OCI-LY1 (cell line): ENCODE measurements around the gene SAMMSON.

ENCODE experiments used
- H2AFZ ChIP-seq: fragments of 200-600 bp; sonication (generic), shearing (Covaris generic); 2 replicates; pipeline ENCODE4 v1.6.0; 2014; ENCODE audit warnings: antibody characterized with exemption, mild to moderate bottlenecking, low read length
- H3F3A ChIP-seq: fragments of 200-600 bp; sonication (generic), shearing (Covaris generic); 2 replicates; pipeline ENCODE4 v1.6.0; 2014; ENCODE audit warnings: mild to moderate bottlenecking, antibody characterized with exemption, low read length, moderate library complexity; ENCODE audit not compliant: insufficient read depth
- H3K27ac ChIP-seq: fragments of 200-600 bp; sonication (generic); 2 replicates; pipeline ENCODE4 v1.5.1; 2014; ENCODE audit warnings: low read length, mixed run types, mild to moderate bottlenecking, low read depth; ENCODE audit not compliant: poor library complexity, severe bottlenecking
- H3K27me3 ChIP-seq: fragments of 200-600 bp; sonication (generic); 2 replicates; pipeline ENCODE4 v1.6.0; 2014; ENCODE audit warnings: antibody characterized with exemption, mild to moderate bottlenecking, low read length, moderate library complexity; ENCODE audit not compliant: insufficient read depth
- H3K36me3 ChIP-seq: fragments of 200-600 bp; sonication (generic); 2 replicates; pipeline ENCODE4 v1.6.1; 2014; ENCODE audit warnings: mild to moderate bottlenecking, antibody characterized with exemption, low read length, moderate library complexity, mixed read lengths; ENCODE audit not compliant: insufficient read depth
- H3K4me1 ChIP-seq: fragments of 200-600 bp; sonication (generic); 2 replicates; pipeline ENCODE4 v1.5.1; 2014; ENCODE audit warnings: mild to moderate bottlenecking, low read length, moderate library complexity; ENCODE audit not compliant: insufficient read depth, severe bottlenecking
- H3K4me2 ChIP-seq: fragments of 200-600 bp; sonication (generic), shearing (Covaris generic); 2 replicates; pipeline ENCODE4 v1.6.1; 2014; ENCODE audit warnings: low read length
- H3K4me3 ChIP-seq: fragments of 200-600 bp; sonication (generic); 2 replicates; pipeline ENCODE4 v1.5.1; 2014; ENCODE audit warnings: low read length, low read depth, mild to moderate bottlenecking, mixed read lengths; ENCODE audit not compliant: poor library complexity, severe bottlenecking
- H3K79me2 ChIP-seq: fragments of 200-600 bp; shearing (Covaris generic); 2 replicates; pipeline ENCODE4 v1.6.1; 2016; ENCODE audit warnings: mixed run types, low read length, mixed read lengths; ENCODE audit not compliant: insufficient read depth
- H3K9ac ChIP-seq: fragments of 200-600 bp; sonication (generic), shearing (Covaris generic); 2 replicates; pipeline ENCODE4 v1.6.1; 2014; ENCODE audit warnings: mild to moderate bottlenecking, low read length, mixed read lengths
- H3K9me2 ChIP-seq: fragments of 200-600 bp; sonication (generic), shearing (Covaris generic); 2 replicates; pipeline ENCODE4 v1.6.1; 2014; ENCODE audit warnings: low read depth, mild to moderate bottlenecking, low read length, mixed read lengths
- H3K9me3 ChIP-seq: fragments of 200-600 bp; shearing (Covaris generic); 2 replicates; pipeline ENCODE4 v1.6.1; 2014; ENCODE audit warnings: low read length, mixed read lengths
- H4K20me1 ChIP-seq: fragments of 200-600 bp; sonication (generic), shearing (Covaris generic); 2 replicates; pipeline ENCODE4 v1.6.0; 2016; ENCODE audit warnings: mild to moderate bottlenecking, low read length; ENCODE audit not compliant: insufficient read depth
- CTCF ChIP-seq: fragments of 200-600 bp; sonication (generic), shearing (Covaris generic); IDR thresholded peaks from 2 replicates; pipeline ENCODE4 v1.5.1; 2017; ENCODE audit warnings: mild to moderate bottlenecking, antibody characterized with exemption, low read length, moderate library complexity, mixed read lengths
- EZH2 ChIP-seq: fragments of 200-600 bp; sonication (generic), shearing (Covaris generic); IDR thresholded peaks from 2 replicates; pipeline ENCODE4 v1.8.0; 2017; ENCODE audit warnings: borderline replicate concordance, mixed run types, mild to moderate bottlenecking, antibody characterized with exemption, low read length, moderate library complexity, mixed read lengths

Gene SAMMSON

GRCh38 chr3:70067860-70068521 lies 68.5 kb downstream of the SAMMSON start:
- Histone ChIP-seq H3K9me2 (no peaks in the 10 kb centered on the region), H3K79me2 (no peaks in the 10 kb centered on the region), H3K4me1 (no peaks in the 10 kb centered on the region), H3K4me3 (no peak overlapping the region), H2AFZ (no peak overlapping the region), H3K9me3 (no peaks in the 10 kb centered on the region), H3K36me3 (no peaks in the 10 kb centered on the region), H3F3A (no peaks in the 10 kb centered on the region), H3K9ac (no peak overlapping the region), H4K20me1 (no peaks in the 10 kb centered on the region), H3K27me3 (no peaks in the 10 kb centered on the region), H3K4me2 (no peak overlapping the region), H3K27ac (no peak overlapping the region)
- no peak for TF ChIP-seq EZH2
- no peak for TF ChIP-seq CTCF

GRCh38 chr3:70069557-70069956 lies 70.0 kb downstream of the SAMMSON start:
- H4K20me1 ChIP-seq: no peaks in the 10 kb centered on the region
- no peaks in the 10 kb centered on the region for H3K9me2 ChIP-seq
- no peaks in the 10 kb centered on the region for H3K79me2 ChIP-seq
- H3K36me3 ChIP-seq: no peaks in the 10 kb centered on the region
- no peak overlapping the region for H3K27ac ChIP-seq
- no peaks in the 10 kb centered on the region for H3F3A ChIP-seq
- no peaks in the 10 kb centered on the region for H3K9me3 ChIP-seq
- no peak overlapping the region for H2AFZ ChIP-seq
- H3K4me3 ChIP-seq: no peak overlapping the region
- H3K27me3 ChIP-seq: no peaks in the 10 kb centered on the region
- H3K4me1 ChIP-seq: no peaks in the 10 kb centered on the region
- H3K9ac ChIP-seq: no peak overlapping the region
- H3K4me2 ChIP-seq: no peak overlapping the region
- TF ChIP-seq CTCF: no peak

- TF ChIP-seq CTCF (no peak), EZH2 (no peak)
- Histone ChIP-seq H3K79me2 (no peaks in the 10 kb centered on the region), H3K9ac (no peak overlapping the region), H3K4me1 (no peaks in the 10 kb centered on the region), H2AFZ (no peak overlapping the region), H3K4me3 (no peak overlapping the region), H3K4me2 (no peak overlapping the region), H3K27ac (no peak overlapping the region), H3K9me3 (no peaks in the 10 kb centered on the region), H4K20me1 (no peaks in the 10 kb centered on the region), H3K9me2 (no peaks in the 10 kb centered on the region), H3K27me3 (no peaks in the 10 kb centered on the region), H3K36me3 (no peaks in the 10 kb centered on the region), H3F3A (no peaks in the 10 kb centered on the region)
Observed at GRCh38 chr3:70071138-70071537, 71.6 kb downstream of the SAMMSON start.
